ENCODE measurements around the gene OSBPL9.

DNA sequence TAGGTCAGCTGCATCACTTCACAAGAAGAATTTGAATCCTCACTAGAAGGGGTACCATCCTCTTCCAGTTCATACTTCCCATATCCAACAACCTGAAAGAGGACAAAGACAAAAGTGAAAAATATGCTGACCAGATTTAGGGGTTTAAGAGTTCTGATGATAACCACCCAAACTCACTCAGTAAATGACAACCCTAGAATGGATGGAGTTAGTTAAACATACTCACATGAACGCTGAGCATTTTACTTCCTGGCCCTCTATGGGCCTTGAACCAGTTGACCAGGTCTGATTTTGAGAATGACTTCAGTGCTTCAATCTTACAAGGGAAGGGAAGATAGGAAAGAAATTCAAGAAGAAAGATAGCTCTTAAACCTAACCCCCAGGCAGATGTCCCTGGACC, 172.4 kb downstream of the OSBPL9 start:
- TF ChIP-seq, protein P1, sequence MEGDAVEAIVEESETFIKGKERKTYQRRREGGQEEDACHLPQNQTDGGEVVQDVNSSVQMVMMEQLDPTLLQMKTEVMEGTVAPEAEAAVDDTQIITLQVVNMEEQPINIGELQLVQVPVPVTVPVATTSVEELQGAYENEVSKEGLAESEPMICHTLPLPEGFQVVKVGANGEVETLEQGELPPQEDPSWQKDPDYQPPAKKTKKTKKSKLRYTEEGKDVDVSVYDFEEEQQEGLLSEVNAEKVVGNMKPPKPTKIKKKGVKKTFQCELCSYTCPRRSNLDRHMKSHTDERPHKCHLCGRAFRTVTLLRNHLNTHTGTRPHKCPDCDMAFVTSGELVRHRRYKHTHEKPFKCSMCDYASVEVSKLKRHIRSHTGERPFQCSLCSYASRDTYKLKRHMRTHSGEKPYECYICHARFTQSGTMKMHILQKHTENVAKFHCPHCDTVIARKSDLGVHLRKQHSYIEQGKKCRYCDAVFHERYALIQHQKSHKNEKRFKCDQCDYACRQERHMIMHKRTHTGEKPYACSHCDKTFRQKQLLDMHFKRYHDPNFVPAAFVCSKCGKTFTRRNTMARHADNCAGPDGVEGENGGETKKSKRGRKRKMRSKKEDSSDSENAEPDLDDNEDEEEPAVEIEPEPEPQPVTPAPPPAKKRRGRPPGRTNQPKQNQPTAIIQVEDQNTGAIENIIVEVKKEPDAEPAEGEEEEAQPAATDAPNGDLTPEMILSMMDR (IDR thresholded peaks at IDR 0.05 in 4 of 5, conservative IDR thresholded peaks at IDR 0.05 in 1 of 5), result no peak
- no peak for TF ChIP-seq POLR2A (IDR thresholded peaks at IDR 0.05)
